ENCODE results near the gene ATP1A4.

GRCh38 chr1:160193091-160193819, 41.9 kb downstream of the ATP1A4 start:
- no peak for TF ChIP-seq CEBPB (IDR thresholded peaks at IDR 0.05; ENCODE audit: borderline replicate concordance, low read depth, low read length)
- no peak for TF ChIP-seq NFE2 (CRISPR knock-in tag; IDR thresholded peaks at IDR 0.05)
- TF ChIP-seq MTA3 (CRISPR knock-in tag; IDR thresholded peaks at IDR 0.05), result no peak

Data from HepG2 (cell line).